GM21528 (cell line): Measurements from ENCODE around the gene U2SURP.
"Not testable (repeated sequence)": the region's sequence is repeated elsewhere in the genome, so short reads cannot be mapped to it uniquely, and the experiment has no call there.

Experiments
- ATAC-seq: cut with Tn5 transposase; IDR thresholded peaks from one replicate; pipeline ENCODE4 v1.9.1; 2021; ENCODE audit warnings: mild to moderate bottlenecking, moderate library complexity; ENCODE audit not compliant: unreplicated experiment, low FRiP score

U2SURP gene

DNA sequence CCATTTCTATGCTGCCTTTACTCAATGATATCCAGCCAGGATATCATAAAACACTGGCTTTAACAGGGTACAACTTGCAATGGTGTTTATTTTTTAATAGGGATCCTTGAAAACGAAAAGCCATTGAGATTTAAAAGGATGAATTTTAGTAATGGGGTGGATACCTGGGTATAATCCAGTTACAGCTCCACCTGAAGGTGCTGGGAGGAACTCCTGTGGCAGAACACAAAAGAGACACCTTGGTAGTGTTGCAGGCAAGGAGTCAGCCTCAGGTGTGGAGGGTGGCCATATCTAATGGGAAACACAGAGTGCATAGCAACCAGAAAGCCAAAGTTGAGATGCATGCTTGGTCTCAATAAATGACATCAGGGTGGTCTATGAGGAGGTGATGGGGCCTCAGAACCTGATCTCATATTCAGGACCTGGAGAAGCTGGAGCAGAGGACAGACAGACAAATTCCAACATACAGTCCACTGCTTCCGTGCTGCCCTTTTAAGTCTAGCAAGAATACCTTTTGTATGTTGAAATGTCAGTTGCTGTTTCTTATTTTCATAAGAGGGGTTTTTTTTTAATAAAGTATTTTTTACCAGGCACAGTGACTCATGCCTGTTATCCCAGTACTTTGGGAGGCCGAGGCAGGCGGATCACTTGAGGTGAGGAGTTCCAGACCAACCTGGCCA, 25.9 kb upstream of the U2SURP start:
- no peak for ATAC-seq

- no peak for ATAC-seq
Observed at GRCh38 chr3:142976621-142977398, 24.6 kb upstream of the U2SURP start.

DNA sequence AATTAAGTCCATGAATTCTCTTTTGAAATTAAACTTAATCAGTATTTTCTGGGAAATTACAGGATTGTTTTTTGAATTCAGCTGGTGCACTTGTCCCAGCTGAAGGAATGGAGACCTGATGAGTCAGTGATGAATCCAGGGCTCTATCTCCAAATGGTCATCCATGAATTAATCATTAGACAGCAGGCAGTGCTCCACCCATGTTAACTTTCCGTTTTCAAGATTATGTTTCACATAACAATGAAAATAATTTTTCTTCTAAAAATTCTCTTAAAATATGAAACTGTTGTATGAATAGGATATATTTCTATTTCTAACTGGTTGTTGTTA, 24.0 kb upstream of the U2SURP start:
- ATAC-seq, result no peak

DNA sequence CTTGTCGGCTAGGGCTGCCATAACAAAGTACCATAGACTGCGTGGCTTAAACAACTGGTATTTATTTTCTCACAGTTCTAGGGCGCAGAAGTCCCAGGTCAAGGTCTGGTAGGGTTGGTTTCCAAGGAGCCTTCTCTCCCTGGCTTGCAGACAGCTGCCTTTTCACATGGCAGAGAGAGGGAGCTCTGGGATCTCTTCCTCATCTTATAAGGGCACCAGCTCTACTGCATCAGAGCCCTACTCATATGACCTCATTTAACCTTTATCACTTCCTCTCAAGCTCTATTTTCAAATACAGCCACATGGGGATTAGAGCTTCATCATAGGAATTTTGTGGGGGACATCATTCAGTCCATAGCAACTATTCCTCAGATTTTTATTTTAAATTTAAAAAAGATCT, 20.3 kb upstream of the U2SURP start:
- no peak for ATAC-seq

DNA sequence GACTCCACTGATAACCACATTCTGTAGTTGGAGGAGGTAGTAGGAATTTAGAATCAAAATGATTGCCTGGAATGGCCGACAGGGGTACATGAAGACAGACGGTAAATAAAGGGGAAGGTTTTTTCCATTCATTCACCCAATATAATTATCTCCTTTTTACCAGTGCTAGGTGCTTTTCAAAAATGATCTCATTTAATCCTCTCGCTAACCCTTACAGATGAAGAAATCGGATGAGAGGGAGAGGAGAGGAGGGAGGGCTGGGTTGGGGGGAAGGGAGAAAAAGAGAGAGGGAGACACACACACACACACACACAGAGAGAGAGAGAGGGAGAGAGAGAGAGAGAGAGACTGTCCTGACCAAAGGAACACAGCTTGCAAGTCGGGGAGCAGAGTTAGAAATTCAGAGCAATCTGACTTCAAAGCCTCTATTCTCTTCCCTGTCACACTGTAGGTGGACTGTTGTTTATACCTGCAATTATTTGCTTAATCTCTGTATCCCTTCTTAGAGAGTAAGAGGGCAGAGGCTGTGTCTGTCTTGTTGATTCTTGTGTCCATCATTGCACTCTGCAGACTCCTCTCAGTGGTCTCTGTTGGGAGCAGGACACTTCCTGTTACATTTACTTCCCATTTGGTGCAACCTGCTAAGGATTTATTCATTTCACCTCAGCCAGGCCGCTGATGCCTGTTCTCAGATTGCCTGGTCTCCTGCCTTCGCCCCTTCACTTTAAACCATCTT, 19.2 kb upstream of the U2SURP start:
- no peak for ATAC-seq

- no peak for ATAC-seq
Observed at GRCh38 chr3:142983318-142983717, 18.1 kb upstream of the U2SURP start.

- ATAC-seq, result no peak
Observed at GRCh38 chr3:142984255-142984654, 17.1 kb upstream of the U2SURP start.

DNA sequence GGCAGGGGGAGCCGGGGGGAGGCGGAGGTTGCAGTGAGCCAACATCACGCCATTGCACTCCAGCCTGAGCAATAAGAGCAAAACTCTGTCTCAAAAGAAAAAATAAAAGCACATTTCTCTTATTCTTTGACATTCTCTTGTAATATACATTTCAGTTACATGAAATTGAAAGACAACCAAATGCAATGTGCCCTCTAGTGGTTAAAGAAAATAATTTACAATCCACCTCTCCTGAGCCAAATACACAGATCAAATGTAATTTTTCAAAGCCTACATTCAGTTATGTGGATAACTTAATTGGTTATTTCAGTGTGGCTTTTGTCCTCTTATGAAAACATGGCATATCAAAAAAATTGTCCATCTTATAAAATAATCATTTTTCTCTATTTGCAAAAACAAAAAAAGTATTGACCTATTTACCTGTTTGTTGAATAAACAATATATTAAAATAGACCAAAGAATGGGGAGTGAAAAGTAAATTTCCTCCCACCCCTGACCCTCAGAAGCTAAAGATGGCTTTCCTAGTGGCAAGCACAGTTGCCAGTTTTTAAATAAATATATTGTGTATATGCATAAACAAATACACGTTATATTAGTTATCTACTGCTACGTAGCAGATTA, 14.2 kb upstream of the U2SURP start:
- no peak for ATAC-seq

- ATAC-seq, result no peak
Observed at GRCh38 chr3:142987707-142988106, 13.7 kb upstream of the U2SURP start.

DNA sequence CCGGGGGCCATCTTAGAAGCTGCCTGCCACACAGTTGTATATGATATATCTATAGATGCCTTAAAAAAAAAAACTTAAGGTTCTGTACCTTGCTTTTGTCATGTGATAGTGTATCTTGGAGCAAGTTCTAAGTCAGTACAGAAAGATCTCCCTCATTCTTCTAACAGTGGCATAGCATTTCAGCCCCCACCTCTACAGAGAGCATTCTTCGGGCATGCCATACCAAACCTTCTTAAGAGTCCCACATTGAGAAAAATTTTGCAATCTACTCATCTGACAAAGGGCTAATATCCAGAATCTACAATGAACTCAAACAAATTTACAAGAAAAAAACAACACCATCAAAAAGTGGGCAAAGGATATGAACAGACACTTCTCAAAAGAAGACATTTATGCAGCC, 13.1 kb upstream of the U2SURP start:
- not testable (repeated sequence) for ATAC-seq

GRCh38 chr3:142988826-142989225, 12.5 kb upstream of the U2SURP start:
- ATAC-seq, result not testable (repeated sequence)

DNA sequence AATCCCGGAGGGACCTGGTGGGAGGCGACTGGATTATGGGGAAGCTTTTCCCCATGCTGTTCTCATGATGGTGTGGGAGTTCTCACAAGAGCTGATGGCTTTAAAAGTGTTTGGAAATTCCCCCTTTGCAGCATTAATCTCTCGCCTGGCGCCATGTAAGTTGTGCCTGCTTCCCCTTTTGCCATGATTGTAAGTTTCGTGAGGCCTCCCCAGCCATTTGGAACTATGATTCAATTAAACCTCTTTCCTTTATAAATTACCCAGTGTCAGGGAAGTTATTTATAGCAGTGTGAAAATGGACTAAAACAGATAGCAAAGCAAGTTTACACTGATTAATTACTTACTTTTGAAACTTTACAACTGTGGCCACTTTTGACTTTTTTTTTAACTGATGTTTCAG, 10.6 kb upstream of the U2SURP start:
- ATAC-seq, result no peak

DNA sequence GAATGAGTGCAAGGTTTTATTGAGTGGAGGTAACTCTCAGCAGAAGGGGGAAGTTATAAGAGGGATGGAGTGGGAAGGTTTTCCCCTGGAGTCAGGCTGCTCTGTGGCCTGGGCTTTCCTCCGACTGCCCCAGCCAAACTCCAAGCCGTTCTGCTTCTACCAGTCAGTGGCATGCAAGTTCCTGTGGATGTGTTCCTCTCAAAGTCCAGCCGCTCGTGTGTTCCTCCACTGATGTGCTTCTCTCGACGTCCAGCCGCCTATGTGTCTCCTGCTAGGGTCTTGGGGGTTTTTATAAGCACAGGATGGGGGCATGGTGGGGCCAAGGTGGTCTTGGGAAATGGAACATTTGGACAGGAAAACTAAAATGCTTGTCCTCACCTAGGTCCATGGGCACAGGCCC, 9.0 kb upstream of the U2SURP start:
- ATAC-seq, result no peak

GRCh38 chr3:142993958-142994442, 7.4 kb upstream of the U2SURP start:
- peak; percentile 77 for ATAC-seq

GRCh38 chr3:142997330-142997729, 4.0 kb upstream of the U2SURP start:
- ATAC-seq, result no peak

GRCh38 chr3:142998439-142998838, 2.9 kb upstream of the U2SURP start:
- no peak for ATAC-seq

GRCh38 chr3:142999881-143000280, 1.5 kb upstream of the U2SURP start:
- ATAC-seq, result no peak

- ATAC-seq, result no peak
Observed at GRCh38 chr3:143000528-143000927, 842 bp upstream of the U2SURP start.

DNA sequence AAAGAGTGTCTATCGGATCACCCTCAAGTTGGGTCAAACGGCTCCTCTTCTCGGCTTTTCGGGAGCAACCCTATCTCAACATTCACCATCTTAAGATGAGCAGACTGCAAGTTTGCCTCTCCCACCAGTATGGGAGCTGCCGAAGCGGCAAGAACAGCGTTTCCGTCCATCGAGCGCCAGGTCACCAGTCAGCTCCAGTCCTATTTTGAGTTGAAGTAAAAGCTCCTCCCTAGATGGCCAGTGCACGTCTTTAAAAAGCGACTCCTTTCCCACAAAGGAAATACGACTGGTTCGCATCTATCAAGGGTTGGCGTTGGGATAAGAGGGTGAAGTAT, 369 bp upstream of the U2SURP start:
- ATAC-seq, result peak; percentile 68

- peak; percentile 38 for ATAC-seq
Observed at GRCh38 chr3:143002083-143002712, 828 bp downstream of the U2SURP start.

GRCh38 chr3:143002727-143003126, 1.4 kb downstream of the U2SURP start:
- ATAC-seq, result no peak
